Measurements from ENCODE around the gene GAS6.

GRCh38 chr13:113812178-113813040 lies 51.5 kb downstream of the GAS6 start:
- TF ChIP-seq POLR2A (IDR thresholded peaks at IDR 0.05): no peak
- no peak for TF ChIP-seq CTCF (IDR thresholded peaks at IDR 0.05)

Data from adrenal gland (tissue), 5 donors.